B cell (primary cell): ENCODE results near the gene MAP3K13. TPM values are rescaled to one million over a fixed set of nuclear protein-coding genes. Genes with fewer than 3 reads are reported as not detected.

Experiments
- ATAC-seq: fragments of 200-7000 bp; cut with Tn5 transposase; one replicate; pipeline ENCODE4 v1.10.0; 2021; ENCODE audit warnings: low read depth, mild to moderate bottlenecking, moderate number of reproducible peaks, moderate library complexity
- CTCF ChIA-PET: fragments of 350-600 bp; sonication (Branson Sonifier 250); formaldehyde crosslinking; loops from one replicate; lab custom pipeline; 2021; ENCODE audit warnings: antibody characterized with exemption, inconsistent platforms; lab: Charles Lee
- POLR2A ChIA-PET: fragments of 350-600 bp; sonication (Branson Sonifier 250); formaldehyde crosslinking; loops from one replicate; lab custom pipeline; 2021; ENCODE audit warnings: antibody characterized with exemption; lab: Charles Lee
- DNase-seq: peaks from one replicate; pipeline ENCODE4 v3.0.0; 2013
- H2AFZ ChIP-seq: 2 replicates; pipeline ENCODE4 v1.6.1; 2012; ENCODE audit warnings: mild to moderate bottlenecking, low read depth, low read length; ENCODE audit not compliant: insufficient read depth, poor library complexity, severe bottlenecking
- H3K27ac ChIP-seq, 2 donors: 1 replicate in 1 of 2; 2 replicates in 1 of 2; pipeline ENCODE4 v1.5.1; 2012 to 2013; ENCODE audit warnings: low read length in 2 of 2, mild to moderate bottlenecking in 2 of 2, moderate library complexity in 1 of 2
- H3K27me3 ChIP-seq, 4 experiments: fragments of 200-600 bp in 1 of 4; sonication (generic) in 1 of 4; replicated peaks in 1 of 4; 1 replicate in 2 of 4; 2 replicates in 2 of 4; pipeline versions ENCODE4 v1.6.1 to v1.7.0; 2013 to 2016; ENCODE audit warnings: low read length in 3 of 4, mild to moderate bottlenecking in 2 of 4, mixed read lengths in 1 of 4, moderate library complexity in 1 of 4; ENCODE audit not compliant: insufficient read depth in 4 of 4, control insufficient read depth in 3 of 4; ENCODE audit errors: control extremely low read depth in 1 of 4
- H3K36me3 ChIP-seq, 2 experiments: replicated peaks in 1 of 2; 1 replicate in 1 of 2; 2 replicates in 1 of 2; pipeline versions ENCODE4 v1.6.1 to v1.7.1; 2013; ENCODE audit warnings: low read length in 1 of 2; ENCODE audit not compliant: insufficient read depth in 2 of 2, control insufficient read depth in 1 of 2; ENCODE audit errors: control extremely low read depth in 1 of 2, extremely low read depth in 1 of 2
- H3K4me1 ChIP-seq, 2 donors: fragments of 200-600 bp in 1 of 2; sonication (generic) in 1 of 2; 1 replicate in 1 of 2; 2 replicates in 1 of 2; pipeline versions ENCODE4 v1.5.1 to v1.6.1; 2013 to 2017; ENCODE audit warnings: low read length in 2 of 2; ENCODE audit not compliant: control insufficient read depth in 2 of 2, insufficient read depth in 2 of 2
- H3K4me2 ChIP-seq: replicated peaks from 2 replicates; pipeline ENCODE3; 2012; ENCODE audit warnings: mild to moderate bottlenecking, low read depth, low read length; ENCODE audit not compliant: poor library complexity, severe bottlenecking
- H3K4me3 ChIP-seq, 5 experiments: fragments of 200-600 bp in 1 of 5; sonication (generic) in 1 of 5; 1 replicate in 3 of 5; 2 replicates in 2 of 5; pipeline versions ENCODE4 v1.5.1 to v1.7.0; 2011 to 2016; ENCODE audit warnings: low read length in 4 of 5, mild to moderate bottlenecking in 4 of 5, low read depth in 2 of 5, control low read depth in 1 of 5, moderate library complexity in 1 of 5; ENCODE audit not compliant: insufficient read depth in 1 of 5; ENCODE audit errors: control extremely low read depth in 1 of 5, extremely low read depth in 1 of 5
- H3K79me2 ChIP-seq: fragments of 200-600 bp; sonication (generic); one replicate; pipeline ENCODE4 v1.6.0; 2016; ENCODE audit warnings: low read length; ENCODE audit not compliant: control insufficient read depth, insufficient read depth
- H3K9ac ChIP-seq: fragments of 200-600 bp; sonication (generic); 2 replicates; pipeline ENCODE4 v1.6.1; 2017; ENCODE audit warnings: mild to moderate bottlenecking, low read length, moderate library complexity
- H3K9me3 ChIP-seq, 3 donors: one replicate each; pipeline versions ENCODE4 v1.6.1 to v1.7.1; 2013; ENCODE audit warnings: low read length in 2 of 3; ENCODE audit not compliant: control insufficient read depth in 2 of 3, insufficient read depth in 1 of 3; ENCODE audit errors: control extremely low read depth in 1 of 3
- H4K20me1 ChIP-seq: 2 replicates; pipeline ENCODE4 v1.6.0; 2012; ENCODE audit warnings: mild to moderate bottlenecking, low read length; ENCODE audit not compliant: insufficient read depth, control insufficient read depth, poor library complexity, severe bottlenecking
- H3K27ac Mint-ChIP-seq: one replicate; pipeline ENCODE4 v1.8.0; 2021; ENCODE audit warnings: mixed read lengths
- H3K27me3 Mint-ChIP-seq: one replicate; pipeline ENCODE4 v1.8.0; 2021; ENCODE audit warnings: mixed read lengths
- H3K4me1 Mint-ChIP-seq: one replicate; pipeline ENCODE4 v1.8.0; 2021; ENCODE audit warnings: mixed read lengths
- H3K4me3 Mint-ChIP-seq: one replicate; pipeline ENCODE4 v1.8.0; 2021; ENCODE audit warnings: mixed read lengths
- H3K9me3 Mint-ChIP-seq: one replicate; pipeline ENCODE4 v1.8.0; 2022; ENCODE audit warnings: mixed read lengths; ENCODE audit not compliant: insufficient read depth
- CTCF ChIP-seq: fragments of 200-600 bp; IDR thresholded peaks from one replicate; pipeline ENCODE4 v1.8.0; 2022; ENCODE audit warnings: antibody characterized with exemption, mild to moderate bottlenecking
- EZH2 ChIP-seq: IDR thresholded peaks from 2 replicates; pipeline ENCODE4 v1.6.1; 2012; ENCODE audit warnings: borderline replicate concordance, low read depth, mild to moderate bottlenecking, moderate library complexity, low read length; ENCODE audit not compliant: insufficient read depth, poor library complexity, severe bottlenecking
- WGBS: methylation state at CpG from one replicate; pipeline ENCODE4 v1.1.5; 2013; ENCODE audit warnings: missing lambda C conversion rate; ENCODE audit not compliant: insufficient coverage; 5-methylcytosine and 5-hydroxymethylcytosine counted together
- intact Hi-C: fragments of 100-400 bp; cut with micrococcal nuclease; formaldehyde crosslinking; loops from one replicate; pipeline ENCODE4 v1.10.0; 2022
- polyA plus RNA-seq: library from polyadenylated mRNA; depleted of rRNA; stranded (reverse); fragments of >200 nt; gene quantifications from 2 replicates; pipeline ENCODE4 v1.2.3, GENCODE V29; 2012
- total RNA-seq, 2 donors: library from RNA; stranded (reverse); fragments of 120-200 nt in 1 of 2; gene quantifications; 1 replicate in 1 of 2; 2 replicates in 1 of 2; pipeline versions ENCODE4 v1.2.3 to v1.2.4, GENCODE V29; 2013 to 2022

MAP3K13 gene
- total and polyA plus RNA-seq, 2 donors (not counting 1 experiment from before 2014, with no cell fraction given): 5.7 to 9.2 TPM

- H3K9me3 Mint-ChIP-seq: no peaks in the 10 kb centered on the region
- DNase-seq: no peak
- intact Hi-C loops: no loop called here
Observed at GRCh38 chr3:185409957-185410356, 47.0 kb downstream of the MAP3K13 start.

GRCh38 chr3:185411133-185411532 is 48.2 kb downstream of the MAP3K13 start:
- H3K27ac Mint-ChIP-seq: no peak overlapping the region
- H3K79me2 ChIP-seq: no peaks in the 10 kb centered on the region
- peaks cover 13% of the 10 kb centered on the region for H3K27me3 Mint-ChIP-seq
- ATAC-seq (no peak), DNase-seq (no peak)
- no peak overlapping the region for H2AFZ ChIP-seq
- ChIA-PET CTCF (no interaction called here), POLR2A (no interaction called here)
- no peak overlapping the region for H3K4me2 ChIP-seq
- no peaks in the 10 kb centered on the region for H4K20me1 ChIP-seq
- TF ChIP-seq CTCF (no peak), EZH2 (no peak)
- intact Hi-C loops: no loop called here
- H3K4me1 Mint-ChIP-seq: no peaks in the 10 kb centered on the region
- H3K27me3 ChIP-seq: peaks cover 0 to 3% (median 0%) of the 10 kb centered on the region in 4 experiments
- no peak overlapping the region for H3K4me3 ChIP-seq
- H3K36me3 ChIP-seq: no peaks in the 10 kb centered on the region
- H3K4me1 ChIP-seq: no peaks in the 10 kb centered on the region
- H3K4me3 Mint-ChIP-seq: no peak overlapping the region
- H3K9me3 Mint-ChIP-seq: no peaks in the 10 kb centered on the region
- H3K9ac ChIP-seq: no peak overlapping the region
- no peaks in the 10 kb centered on the region for H3K9me3 ChIP-seq
- WGBS: 63% methylated on average over 1 of the region's 1 CpG
- H3K27ac ChIP-seq: no peak overlapping the region

More at GRCh38 chr3:185409957-185410356, 47.0 kb downstream of the MAP3K13 start:
- no peak for ATAC-seq
- Histone ChIP-seq H3K4me1 (no peaks in the 10 kb centered on the region), H3K27ac (no peak overlapping the region), H3K9ac (no peak overlapping the region), H3K36me3 (no peaks in the 10 kb centered on the region), H4K20me1 (no peaks in the 10 kb centered on the region), H3K4me3 (no peak overlapping the region), H3K79me2 (no peaks in the 10 kb centered on the region), H3K4me2 (no peak overlapping the region), H3K9me3 (no peaks in the 10 kb centered on the region), H3K27me3 (peaks cover 0 to 6% (median 0%) of the 10 kb centered on the region in 4 experiments), H2AFZ (no peak overlapping the region)
- no peak overlapping the region for H3K4me3 Mint-ChIP-seq
- CTCF ChIA-PET: no interaction called here
- TF ChIP-seq EZH2: no peak
- no peak for TF ChIP-seq CTCF
- H3K4me1 Mint-ChIP-seq: no peaks in the 10 kb centered on the region
- peaks cover 13% of the 10 kb centered on the region for H3K27me3 Mint-ChIP-seq
- H3K27ac Mint-ChIP-seq: no peak overlapping the region
- 76% methylated on average over 6 of the region's 8 CpGs for WGBS
- POLR2A ChIA-PET: no interaction called here
